HG03097 (cell line): ENCODE data around the gene PROM1.

Experiments
- ATAC-seq: cut with Tn5 transposase; IDR thresholded peaks from one replicate; pipeline ENCODE4 v1.9.1; 2021; ENCODE audit not compliant: unreplicated experiment, low FRiP score

Gene PROM1

GRCh38 chr4:16110199-16110598, 26.4 kb upstream of the PROM1 start:
- no peak for ATAC-seq

GRCh38 chr4:16109256-16109655, 25.4 kb upstream of the PROM1 start:
- ATAC-seq: no peak

GRCh38 chr4:16106956-16107355, 23.1 kb upstream of the PROM1 start:
- no peak for ATAC-seq

- no peak for ATAC-seq
These were observed 20.7 kb upstream of the PROM1 start for GRCh38 chr4:16104520-16104919.

- no peak for ATAC-seq
These were observed 18.5 kb upstream of the PROM1 start for GRCh38 chr4:16102356-16102755.

- no peak for ATAC-seq
These were observed 17.0 kb upstream of the PROM1 start for GRCh38 chr4:16100833-16101232.

GRCh38 chr4:16092682-16093319, 9.0 kb upstream of the PROM1 start:
- no peak for ATAC-seq

GRCh38 chr4:16090096-16090705, 6.4 kb upstream of the PROM1 start:
- no peak for ATAC-seq

GRCh38 chr4:16089156-16089555, 5.3 kb upstream of the PROM1 start:
- ATAC-seq: no peak

- no peak for ATAC-seq
These were observed 4.8 kb upstream of the PROM1 start for GRCh38 chr4:16088601-16089000.

GRCh38 chr4:16085822-16086221, 2.0 kb upstream of the PROM1 start:
- no peak for ATAC-seq

- ATAC-seq: no peak
These were observed 1.2 kb downstream of the PROM1 start for GRCh38 chr4:16082426-16083240.

- no peak for ATAC-seq
These were observed 1.8 kb downstream of the PROM1 start for GRCh38 chr4:16082041-16082425.

GRCh38 chr4:16079046-16079445, 4.8 kb downstream of the PROM1 start:
- ATAC-seq: no peak

- ATAC-seq: no peak
These were observed 5.5 kb downstream of the PROM1 start for GRCh38 chr4:16078195-16078760.

- no peak for ATAC-seq
These were observed 6.0 kb downstream of the PROM1 start for GRCh38 chr4:16077786-16078185.

- ATAC-seq: no peak
These were observed 7.7 kb downstream of the PROM1 start for GRCh38 chr4:16075975-16076757.

GRCh38 chr4:16075061-16075460, 8.8 kb downstream of the PROM1 start:
- ATAC-seq: no peak

- ATAC-seq: no peak
These were observed 11.7 kb downstream of the PROM1 start for GRCh38 chr4:16072168-16072567.

- no peak for ATAC-seq
These were observed 13.6 kb downstream of the PROM1 start for GRCh38 chr4:16070203-16070602.

GRCh38 chr4:16067515-16067914, 16.3 kb downstream of the PROM1 start:
- ATAC-seq: no peak
